Endothelial cell of umbilical vein (primary cell): ENCODE data around the gene PRDM16.

ENCODE experiments used
- CTCF ChIP-seq, 2 donors: IDR thresholded peaks; 1 replicate in 1 of 2; 2 replicates in 1 of 2; pipeline ENCODE4 v1.5.1; 2011; ENCODE audit warnings: low read length in 2 of 2, mild to moderate bottlenecking in 2 of 2, moderate library complexity in 2 of 2, control low read depth in 1 of 2, inconsistent platforms in 1 of 2, low read depth in 1 of 2; ENCODE audit not compliant: insufficient read depth in 1 of 2; ENCODE audit errors: extremely low read depth in 1 of 2
- EZH2 ChIP-seq: IDR thresholded peaks from 2 replicates; pipeline ENCODE4 v1.6.1; 2012; ENCODE audit warnings: borderline replicate concordance, low read depth, mild to moderate bottlenecking, moderate library complexity, low read length, inconsistent platforms; ENCODE audit not compliant: severe bottlenecking
- MAX ChIP-seq: IDR thresholded peaks from 2 replicates; pipeline ENCODE4 v1.6.1; 2011; ENCODE audit not compliant: insufficient read depth, insufficient read length
- POLR2A ChIP-seq: IDR thresholded peaks from 2 replicates; pipeline ENCODE4 v1.6.1; 2012; ENCODE audit warnings: low read depth, mild to moderate bottlenecking, control low read depth, low read length
- POLR2AphosphoS5 ChIP-seq: IDR thresholded peaks from 2 replicates; pipeline ENCODE4 v1.6.1; 2012; ENCODE audit warnings: low read depth, mild to moderate bottlenecking, control low read depth, low read length, moderate library complexity; ENCODE audit not compliant: insufficient read depth

GRCh38 chr1:3115275-3116149, 46.5 kb downstream of the PRDM16 start:
- no peak for TF ChIP-seq POLR2A
- no peak for TF ChIP-seq CTCF (IDR thresholded peaks at IDR 0.05; ENCODE audit: extremely low read depth in 1 of 2, insufficient read depth in 1 of 2, low read depth in 1 of 2, low read length in 2 of 2)
- no peak for TF ChIP-seq EZH2
- TF ChIP-seq MAX: no peak
- no peak for TF ChIP-seq POLR2AphosphoS5
